ENCODE data around the gene ACSF2. TPM values are rescaled to one million over a fixed set of nuclear protein-coding genes. Genes with fewer than 3 reads are reported as not detected.

The ACSF2 gene
- total and polyA plus RNA-seq, 8 donors, result 16.1 to 172 (median 67.9) TPM

DNA sequence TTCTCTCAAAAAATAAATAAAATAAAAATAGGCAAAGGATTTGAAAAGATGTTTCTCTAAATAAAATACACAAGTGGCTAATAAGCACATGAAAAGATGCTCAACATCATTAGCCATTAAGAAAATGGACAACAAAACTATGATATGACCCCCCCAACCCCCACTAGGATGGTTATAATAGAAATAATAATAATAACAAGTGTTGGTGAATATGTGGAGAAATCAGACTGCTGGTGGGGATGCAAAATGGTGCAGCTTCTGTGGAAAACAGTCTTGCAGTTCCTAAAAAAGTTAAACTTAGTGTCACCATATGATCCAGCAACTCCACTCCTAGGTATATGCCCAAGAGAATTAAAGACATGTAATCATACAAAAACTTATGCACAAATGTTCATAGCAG is 73.3 kb downstream of the ACSF2 start:
- no peak for DNase-seq
- Histone ChIP-seq H3K4me3 (no peak overlapping the region), H3K4me1 (no peaks in the 10 kb centered on the region), H3K27me3 (no peaks in the 10 kb centered on the region), H3K36me3 (no peaks in the 10 kb centered on the region), H3K27ac (no peak overlapping the region), H3K9me3 (no peaks in the 10 kb centered on the region)
- TF ChIP-seq EP300 (IDR thresholded peaks at IDR 0.05) (no peak), POLR2A (IDR thresholded peaks at IDR 0.05) (no peak), POLR2AphosphoS5 (IDR thresholded peaks at IDR 0.05) (no peak)
- TF ChIP-seq, protein P1, sequence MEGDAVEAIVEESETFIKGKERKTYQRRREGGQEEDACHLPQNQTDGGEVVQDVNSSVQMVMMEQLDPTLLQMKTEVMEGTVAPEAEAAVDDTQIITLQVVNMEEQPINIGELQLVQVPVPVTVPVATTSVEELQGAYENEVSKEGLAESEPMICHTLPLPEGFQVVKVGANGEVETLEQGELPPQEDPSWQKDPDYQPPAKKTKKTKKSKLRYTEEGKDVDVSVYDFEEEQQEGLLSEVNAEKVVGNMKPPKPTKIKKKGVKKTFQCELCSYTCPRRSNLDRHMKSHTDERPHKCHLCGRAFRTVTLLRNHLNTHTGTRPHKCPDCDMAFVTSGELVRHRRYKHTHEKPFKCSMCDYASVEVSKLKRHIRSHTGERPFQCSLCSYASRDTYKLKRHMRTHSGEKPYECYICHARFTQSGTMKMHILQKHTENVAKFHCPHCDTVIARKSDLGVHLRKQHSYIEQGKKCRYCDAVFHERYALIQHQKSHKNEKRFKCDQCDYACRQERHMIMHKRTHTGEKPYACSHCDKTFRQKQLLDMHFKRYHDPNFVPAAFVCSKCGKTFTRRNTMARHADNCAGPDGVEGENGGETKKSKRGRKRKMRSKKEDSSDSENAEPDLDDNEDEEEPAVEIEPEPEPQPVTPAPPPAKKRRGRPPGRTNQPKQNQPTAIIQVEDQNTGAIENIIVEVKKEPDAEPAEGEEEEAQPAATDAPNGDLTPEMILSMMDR (IDR thresholded peaks at IDR 0.05), result no peak
- intact Hi-C loops (cut with DNase I; ENCODE audit: low total_unique reads), result no loop called here

DNA sequence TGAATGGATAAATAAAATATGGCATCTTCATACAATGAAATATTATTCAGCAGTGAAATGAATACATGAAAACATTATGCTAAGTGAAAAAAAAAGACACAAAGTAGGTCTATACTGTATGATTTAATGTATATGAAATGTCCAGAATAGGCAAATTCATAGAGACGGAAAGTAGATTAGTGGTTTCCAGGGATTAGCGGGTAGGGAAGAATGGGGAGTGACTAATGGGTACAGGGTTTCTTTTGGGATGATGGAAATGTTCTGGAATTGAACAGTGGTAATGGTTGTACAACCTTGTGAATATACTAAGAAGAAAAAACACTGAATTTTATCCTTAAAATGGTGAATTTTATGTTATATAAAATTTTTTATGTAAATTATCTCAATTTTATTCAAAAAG is 73.7 kb downstream of the ACSF2 start:
- H3K36me3 ChIP-seq, result no peaks in the 10 kb centered on the region
- no peaks in the 10 kb centered on the region for H3K9me3 ChIP-seq
- WGBS, 5 donors, result 92 to 99% (median 95%) methylated on average over 2 of the region's 2 CpGs
- no peaks in the 10 kb centered on the region for H3K4me1 ChIP-seq
- H3K27ac ChIP-seq, result no peak overlapping the region
- DNase-seq, result no peak
- no peak overlapping the region for H3K4me3 ChIP-seq
- no peaks in the 10 kb centered on the region for H3K27me3 ChIP-seq
- intact Hi-C loops (cut with DNase I; ENCODE audit: low total_unique reads), result no loop called here
- TF ChIP-seq POLR2A (IDR thresholded peaks at IDR 0.05), result no peak
- no peak for TF ChIP-seq POLR2AphosphoS5 (IDR thresholded peaks at IDR 0.05)
- TF ChIP-seq, protein P1 (IDR thresholded peaks at IDR 0.05), result no peak
- TF ChIP-seq EP300 (IDR thresholded peaks at IDR 0.05), result no peak

DNA sequence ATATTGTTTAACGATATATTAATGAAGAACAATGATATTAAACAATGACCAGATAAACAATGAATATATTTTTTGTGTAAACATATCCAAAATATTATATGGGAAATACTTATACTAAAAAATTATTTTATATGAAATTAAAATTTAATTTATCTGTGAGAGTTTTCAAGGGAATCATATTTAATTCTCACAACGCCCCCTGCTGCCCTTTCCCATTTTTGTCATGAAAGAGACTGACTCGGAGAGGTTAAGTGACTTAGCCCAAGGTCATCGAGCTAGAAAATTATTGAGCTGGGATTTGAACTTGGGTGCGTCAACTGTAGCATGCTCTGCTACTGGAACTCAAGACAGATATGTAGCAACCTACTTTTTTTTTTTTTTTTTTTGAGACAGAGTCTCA is 75.0 kb downstream of the ACSF2 start:
- no peak for TF ChIP-seq POLR2A (IDR thresholded peaks at IDR 0.05)
- TF ChIP-seq, protein P1 (IDR thresholded peaks at IDR 0.05), result peak in 2 of 7 experiments; percentile 25 to 43
- intact Hi-C loops (cut with DNase I; ENCODE audit: low total_unique reads), result no loop called here
- no peaks in the 10 kb centered on the region for H3K9me3 ChIP-seq
- DNase-seq, result peak in 1 of 2 donors; percentile 47
- no peaks in the 10 kb centered on the region for H3K4me1 ChIP-seq
- H3K27me3 ChIP-seq, result no peaks in the 10 kb centered on the region
- H3K4me3 ChIP-seq, result no peak overlapping the region
- H3K27ac ChIP-seq, result no peak overlapping the region
- no peaks in the 10 kb centered on the region for H3K36me3 ChIP-seq
- WGBS, 5 donors, result 21 to 42% (median 27%) methylated on average over 5 of the region's 5 CpGs

DNA sequence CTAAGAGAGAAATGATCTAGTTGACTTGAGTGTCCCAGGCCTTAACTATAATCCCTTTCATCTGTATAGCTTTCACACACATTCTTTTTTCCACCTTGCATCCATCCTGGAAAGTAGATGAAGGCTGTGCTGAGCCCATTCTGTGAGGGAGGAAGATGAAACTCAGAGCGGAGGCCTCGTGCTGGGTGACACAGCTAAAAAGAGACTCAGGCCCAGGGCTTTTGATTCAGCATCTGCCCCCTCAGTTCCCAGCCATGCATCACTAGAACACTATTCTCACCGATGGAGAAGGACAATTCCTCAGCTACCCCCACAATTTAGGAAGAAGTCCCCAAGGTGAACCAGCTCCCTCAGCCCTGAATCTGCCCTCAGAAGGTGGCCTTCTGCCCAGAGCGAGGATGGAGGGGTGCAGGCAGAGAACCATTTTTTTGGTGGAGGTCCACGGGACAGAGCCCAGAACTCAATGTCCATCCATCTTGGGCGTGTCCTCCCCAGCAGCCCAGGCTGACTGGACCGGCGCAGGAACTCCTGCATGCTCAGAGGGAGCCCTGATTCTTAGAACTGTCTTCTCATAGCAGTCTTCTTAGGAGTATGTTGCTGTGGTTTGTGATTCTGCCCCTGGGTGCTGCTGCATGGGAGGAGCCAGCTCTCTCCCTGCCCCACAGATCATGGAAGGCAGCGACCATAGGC is 76.4 kb downstream of the ACSF2 start:
- 71 to 84% (median 82%) methylated on average over 8 to 9 of the region's 9 CpGs for WGBS, 5 donors
- H3K9me3 ChIP-seq, result no peaks in the 10 kb centered on the region
- H3K27ac ChIP-seq, result peak overlapping the region in 3 of 5 donors; percentile 14 to 22 (median 18)
- intact Hi-C loops (cut with DNase I; ENCODE audit: low total_unique reads), result no loop called here
- H3K36me3 ChIP-seq, result no peaks in the 10 kb centered on the region
- no peak for TF ChIP-seq EP300 (IDR thresholded peaks at IDR 0.05)
- no peak for TF ChIP-seq POLR2A (IDR thresholded peaks at IDR 0.05)
- TF ChIP-seq POLR2AphosphoS5 (IDR thresholded peaks at IDR 0.05), result no peak
- TF ChIP-seq, protein P1 (IDR thresholded peaks at IDR 0.05), result no peak
- no peak for DNase-seq
- no peaks in the 10 kb centered on the region for H3K27me3 ChIP-seq
- no peak overlapping the region for H3K4me3 ChIP-seq
- H3K4me1 ChIP-seq, result no peaks in the 10 kb centered on the region
